ENCODE results near the gene EFCAB10. TPM values are rescaled to one million over a fixed set of nuclear protein-coding genes. Genes with fewer than 3 reads are reported as not detected.

Gene EFCAB10
- total RNA-seq, 1 donor from 2014 or later = not detected

GRCh38 chr7:105584165-105584564 lies 2.9 kb upstream of the EFCAB10 start:
- H3K4me3 ChIP-seq = no peak overlapping the region
- TF ChIP-seq CTCF (IDR thresholded peaks at IDR 0.05) = no peak
- H3K4me1 ChIP-seq = no peaks in the 10 kb centered on the region
- intact Hi-C loops (cut with DNase I) = no loop called here
- H3K36me3 ChIP-seq = no peaks in the 10 kb centered on the region
- no peak for DNase-seq (ENCODE audit: low spot score in 2 of 2)
- no peaks in the 10 kb centered on the region for H3K9me3 ChIP-seq
- H3K27ac ChIP-seq = no peak overlapping the region
- H3K27me3 ChIP-seq = no peaks in the 10 kb centered on the region

- intact Hi-C loops (cut with DNase I) = no loop called here
- Histone ChIP-seq H3K36me3 (no peaks in the 10 kb centered on the region), H3K4me3 (no peak overlapping the region), H3K9me3 (no peaks in the 10 kb centered on the region), H3K4me1 (no peaks in the 10 kb centered on the region), H3K27me3 (no peaks in the 10 kb centered on the region), H3K27ac (no peak overlapping the region)
- no peak for TF ChIP-seq CTCF (IDR thresholded peaks at IDR 0.05)
- DNase-seq (ENCODE audit: low spot score in 2 of 2) = no peak
Observed at GRCh38 chr7:105583061-105583460, 1.8 kb upstream of the EFCAB10 start.

GRCh38 chr7:105580022-105580740 lies 1.1 kb downstream of the EFCAB10 start:
- no peaks in the 10 kb centered on the region for H3K4me1 ChIP-seq
- no peaks in the 10 kb centered on the region for H3K9me3 ChIP-seq
- H3K4me3 ChIP-seq = no peak overlapping the region
- DNase-seq (ENCODE audit: low spot score in 2 of 2) = no peak
- H3K27ac ChIP-seq = no peak overlapping the region
- no peaks in the 10 kb centered on the region for H3K36me3 ChIP-seq
- no peak for TF ChIP-seq CTCF (IDR thresholded peaks at IDR 0.05)
- intact Hi-C loops (cut with DNase I) = no loop called here
- no peaks in the 10 kb centered on the region for H3K27me3 ChIP-seq

GRCh38 chr7:105578496-105578895 lies 2.8 kb downstream of the EFCAB10 start:
- H3K36me3 ChIP-seq = no peaks in the 10 kb centered on the region
- TF ChIP-seq CTCF (IDR thresholded peaks at IDR 0.05) = no peak
- H3K27me3 ChIP-seq = no peaks in the 10 kb centered on the region
- intact Hi-C loops (cut with DNase I) = no loop called here
- H3K9me3 ChIP-seq = no peaks in the 10 kb centered on the region
- no peak for DNase-seq (ENCODE audit: low spot score in 2 of 2)
- H3K27ac ChIP-seq = no peak overlapping the region
- H3K4me1 ChIP-seq = no peaks in the 10 kb centered on the region
- no peak overlapping the region for H3K4me3 ChIP-seq

- Histone ChIP-seq H3K27ac (no peak overlapping the region), H3K4me1 (no peaks in the 10 kb centered on the region), H3K9me3 (no peaks in the 10 kb centered on the region), H3K36me3 (no peaks in the 10 kb centered on the region), H3K4me3 (no peak overlapping the region), H3K27me3 (no peaks in the 10 kb centered on the region)
- intact Hi-C loops (cut with DNase I) = no loop called here
- TF ChIP-seq CTCF (IDR thresholded peaks at IDR 0.05) = no peak
- no peak for DNase-seq (ENCODE audit: low spot score in 2 of 2)
Observed at GRCh38 chr7:105577251-105577650, 4.0 kb downstream of the EFCAB10 start.

GRCh38 chr7:105571891-105572290 lies 9.4 kb downstream of the EFCAB10 start:
- DNase-seq (ENCODE audit: low spot score in 2 of 2) = no peak
- Histone ChIP-seq H3K4me3 (no peak overlapping the region), H3K27me3 (no peaks in the 10 kb centered on the region), H3K36me3 (peaks cover 9 to 14% of the 10 kb centered on the region in 2 donors), H3K4me1 (no peaks in the 10 kb centered on the region), H3K27ac (no peak overlapping the region), H3K9me3 (no peaks in the 10 kb centered on the region)
- intact Hi-C loops (cut with DNase I) = no loop called here
- TF ChIP-seq CTCF (IDR thresholded peaks at IDR 0.05) = no peak
